ENCODE data around the gene IFT20.

Gene IFT20

GRCh38 chr17:28335201-28335958 is at the start of gene IFT20, which contains the start of gene TNFAIP1:
Gene IFT20, minus strand, starts transcription at chr17:28335472. Its CDS starts 3,487 bp downstream, at chr17:28331985.
Gene TNFAIP1, plus strand, starts transcription at chr17:28335761. Its CDS starts 3,761 bp downstream, at chr17:28339522.
- no peaks in the 10 kb centered on the region for H3K27me3 ChIP-seq (ENCODE audit: control insufficient read depth, insufficient read depth, low read length)
- H3K9me3 ChIP-seq (ENCODE audit: control insufficient read depth, low read length), result no peaks in the 10 kb centered on the region
- TF ChIP-seq CTCF (IDR thresholded peaks at IDR 0.05), result peak; percentile 9
- peak within 1 kb of the TSS; percentile 97 for H3K4me3 ChIP-seq (ENCODE audit: low read depth, low read length)
- no peaks in the 10 kb centered on the region for H3K36me3 ChIP-seq (ENCODE audit: control insufficient read depth, insufficient read depth, low read length)
- H3K4me2 ChIP-seq (ENCODE audit: low read length), result peak within 1 kb of the TSS; percentile 98
- H3K4me1 ChIP-seq, result no peaks in the 10 kb centered on the region
- peak within 1 kb of the TSS; percentile 81 for H3K27ac ChIP-seq
- peak within 1 kb of the TSS; percentile 90 for H2AFZ ChIP-seq
- H3K79me2 ChIP-seq, result peaks cover 33% of the 10 kb centered on the region
- H3K9ac ChIP-seq, result peak within 1 kb of the TSS; percentile 41

GRCh38 chr17:28385037-28385400 is 49.7 kb upstream of the IFT20 start:
- Histone ChIP-seq H3K36me3 (ENCODE audit: control insufficient read depth, insufficient read depth, low read length) (no peaks in the 10 kb centered on the region), H3K4me1 (peaks cover 16% of the 10 kb centered on the region), H3K9ac (no peak overlapping the region), H3K4me2 (ENCODE audit: low read length) (peak overlapping the region; percentile 65), H3K27me3 (ENCODE audit: control insufficient read depth, insufficient read depth, low read length) (no peaks in the 10 kb centered on the region), H3K4me3 (ENCODE audit: low read depth, low read length) (peak overlapping the region; percentile 55), H3K79me2 (peaks cover 19% of the 10 kb centered on the region), H3K27ac (no peak overlapping the region), H3K9me3 (ENCODE audit: control insufficient read depth, low read length) (no peaks in the 10 kb centered on the region), H2AFZ (peak overlapping the region; percentile 62)
- no peak for TF ChIP-seq CTCF (IDR thresholded peaks at IDR 0.05)

- no peaks in the 10 kb centered on the region for H3K27me3 ChIP-seq (ENCODE audit: control insufficient read depth, insufficient read depth, low read length)
- H2AFZ ChIP-seq, result peak overlapping the region; percentile 62
- no peak overlapping the region for H3K9ac ChIP-seq
- H3K4me3 ChIP-seq (ENCODE audit: low read depth, low read length), result peak overlapping the region; percentile 55
- H3K9me3 ChIP-seq (ENCODE audit: control insufficient read depth, low read length), result no peaks in the 10 kb centered on the region
- no peak overlapping the region for H3K27ac ChIP-seq
- peaks cover 16% of the 10 kb centered on the region for H3K4me1 ChIP-seq
- no peaks in the 10 kb centered on the region for H3K36me3 ChIP-seq (ENCODE audit: control insufficient read depth, insufficient read depth, low read length)
- TF ChIP-seq CTCF (IDR thresholded peaks at IDR 0.05), result no peak
- H3K4me2 ChIP-seq (ENCODE audit: low read length), result peak overlapping the region; percentile 65
- peaks cover 19% of the 10 kb centered on the region for H3K79me2 ChIP-seq
Observed at GRCh38 chr17:28384281-28385036, 49.2 kb upstream of the IFT20 start.

- Histone ChIP-seq H3K9ac (no peak overlapping the region), H3K36me3 (ENCODE audit: control insufficient read depth, insufficient read depth, low read length) (no peaks in the 10 kb centered on the region), H3K4me1 (peaks cover 16% of the 10 kb centered on the region), H3K79me2 (peaks cover 22% of the 10 kb centered on the region), H3K27ac (peak overlapping the region; percentile 21), H3K4me2 (ENCODE audit: low read length) (no peak overlapping the region), H2AFZ (no peak overlapping the region), H3K27me3 (ENCODE audit: control insufficient read depth, insufficient read depth, low read length) (no peaks in the 10 kb centered on the region), H3K9me3 (ENCODE audit: control insufficient read depth, low read length) (no peaks in the 10 kb centered on the region), H3K4me3 (ENCODE audit: low read depth, low read length) (no peak overlapping the region)
- TF ChIP-seq CTCF (IDR thresholded peaks at IDR 0.05), result no peak
Observed at GRCh38 chr17:28381141-28381825, 46.0 kb upstream of the IFT20 start.
